HepG2 (cell line): ENCODE measurements around the gene NCOA5. TPM values are rescaled to one million over a fixed set of nuclear protein-coding genes. Genes with fewer than 3 reads are reported as not detected.

ENCODE experiments used
- ELF1 ChIP-seq: sonication (generic); formaldehyde crosslinking; IDR thresholded peaks from 2 replicates; pipeline ENCODE4 v1.4.0; 2020; ENCODE audit warnings: missing genetic modification reagents
- HINFP ChIP-seq: sonication (generic); formaldehyde crosslinking; IDR thresholded peaks from 2 replicates; pipeline ENCODE4 v1.4.0; 2020; ENCODE audit warnings: low read depth, mild to moderate bottlenecking, missing genetic modification reagents
- IKZF1 ChIP-seq: fragments of 450-650 bp; IDR thresholded peaks from 2 replicates; pipeline ENCODE4 v1.7.1; 2016
- MEIS1 ChIP-seq: sonication (generic); formaldehyde crosslinking; IDR thresholded peaks from 2 replicates; pipeline ENCODE4 v1.9.0; 2021; ENCODE audit warnings: mild to moderate bottlenecking, missing genetic modification reagents, moderate library complexity, borderline replicate concordance
- MXI1 ChIP-seq: IDR thresholded peaks from 3 replicates; pipeline ENCODE4 v1.6.1; 2012; ENCODE audit warnings: low read depth, low read length, inconsistent platforms, borderline replicate concordance
- NFE2L2 ChIP-seq: fragments of 150-350 bp; IDR thresholded peaks from 2 replicates; pipeline ENCODE4 v1.6.1; 2014; ENCODE audit warnings: low read length
- PTBP1 ChIP-seq: fragments of 200-400 bp; formaldehyde crosslinking; IDR thresholded peaks from 2 replicates; pipeline ENCODE4 v1.6.1; 2018; ENCODE audit warnings: low read length, low read depth; ENCODE audit not compliant: poor library complexity, severe bottlenecking
- SNAPC2 ChIP-seq: sonication (generic); formaldehyde crosslinking; IDR thresholded peaks from 2 replicates; pipeline ENCODE4 v1.8.1; 2022; ENCODE audit warnings: mild to moderate bottlenecking, missing genetic modification reagents
- ZNF256 ChIP-seq: sonication (generic); formaldehyde crosslinking; conservative IDR thresholded peaks from 2 replicates; pipeline ENCODE4 v1.4.0; 2020; ENCODE audit warnings: missing genetic modification reagents
- ZNF264 ChIP-seq: sonication (generic); formaldehyde crosslinking; IDR thresholded peaks from 2 replicates; pipeline ENCODE4 v1.4.0; 2020; ENCODE audit warnings: missing genetic modification reagents
- ZNF558 ChIP-seq: sonication (generic); formaldehyde crosslinking; IDR thresholded peaks from 2 replicates; pipeline ENCODE4 v1.9.0; 2022; ENCODE audit warnings: mild to moderate bottlenecking, missing genetic modification reagents, borderline replicate concordance
- ZNF616 ChIP-seq: sonication (generic); formaldehyde crosslinking; IDR thresholded peaks from 2 replicates; pipeline ENCODE4 v1.5.0; 2020; ENCODE audit warnings: low read depth, mild to moderate bottlenecking, missing genetic modification reagents
- ZNF629 ChIP-seq: sonication (generic); formaldehyde crosslinking; conservative IDR thresholded peaks from 2 replicates; pipeline ENCODE4 v1.5.0; 2020; ENCODE audit warnings: missing genetic modification reagents
- ZSCAN9 ChIP-seq: IDR thresholded peaks from 2 replicates; pipeline ENCODE4 v1.6.1; 2016; ENCODE audit warnings: borderline replicate concordance
- polyA plus RNA-seq, 8 experiments: library from polyadenylated mRNA; depleted of rRNA in 3 of 8; stranded (reverse) in 7 of 8; unstranded in 1 of 8; fragments of >200 nt; fragmentation: Illumina TruSeq in 4 of 8; extraction: Trizol in 4 of 8; gene quantifications; 2 replicates each; pipeline versions ENCODE4 v1.2.1 to v1.2.3, GENCODE V29; 2011 to 2016; ENCODE audit warnings: low read depth in 4 of 8, missing spikeins in 1 of 8, mixed read lengths in 1 of 8; ENCODE audit not compliant: insufficient read depth in 1 of 8
- total RNA-seq, 5 experiments: library from RNA; depleted of rRNA; stranded (reverse); fragments of >200 nt; fragmentation: Illumina TruSeq; extraction: Trizol; gene quantifications; 2 replicates each; pipeline ENCODE4 v1.2.3, GENCODE V29; 2016; ENCODE audit warnings: low read depth in 1 of 5
- TF ChIP-seq, protein P1 (sequence below): sonication (generic); formaldehyde crosslinking; IDR thresholded peaks from 2 replicates; pipeline ENCODE4 v1.5.1; 2020; ENCODE audit warnings: missing genetic modification reagents, mild to moderate bottlenecking, borderline replicate concordance
- TF ChIP-seq, protein P2 (sequence below): sonication (generic); formaldehyde crosslinking; IDR thresholded peaks from 2 replicates; pipeline ENCODE4 v1.4.0; 2020; ENCODE audit warnings: missing genetic modification reagents
- TF ChIP-seq, protein P3 (sequence below): sonication (generic); formaldehyde crosslinking; IDR thresholded peaks from 2 replicates; pipeline ENCODE4; 2020; ENCODE audit warnings: missing genetic modification reagents, mild to moderate bottlenecking, borderline replicate concordance

NCOA5 gene
- total and polyA plus RNA-seq, 2 of the 13 experiments (the other 11 are each of a cell fraction or from before 2014, with no cell fraction given), result 16.5 to 28.4 TPM

- TF ChIP-seq, protein P1, sequence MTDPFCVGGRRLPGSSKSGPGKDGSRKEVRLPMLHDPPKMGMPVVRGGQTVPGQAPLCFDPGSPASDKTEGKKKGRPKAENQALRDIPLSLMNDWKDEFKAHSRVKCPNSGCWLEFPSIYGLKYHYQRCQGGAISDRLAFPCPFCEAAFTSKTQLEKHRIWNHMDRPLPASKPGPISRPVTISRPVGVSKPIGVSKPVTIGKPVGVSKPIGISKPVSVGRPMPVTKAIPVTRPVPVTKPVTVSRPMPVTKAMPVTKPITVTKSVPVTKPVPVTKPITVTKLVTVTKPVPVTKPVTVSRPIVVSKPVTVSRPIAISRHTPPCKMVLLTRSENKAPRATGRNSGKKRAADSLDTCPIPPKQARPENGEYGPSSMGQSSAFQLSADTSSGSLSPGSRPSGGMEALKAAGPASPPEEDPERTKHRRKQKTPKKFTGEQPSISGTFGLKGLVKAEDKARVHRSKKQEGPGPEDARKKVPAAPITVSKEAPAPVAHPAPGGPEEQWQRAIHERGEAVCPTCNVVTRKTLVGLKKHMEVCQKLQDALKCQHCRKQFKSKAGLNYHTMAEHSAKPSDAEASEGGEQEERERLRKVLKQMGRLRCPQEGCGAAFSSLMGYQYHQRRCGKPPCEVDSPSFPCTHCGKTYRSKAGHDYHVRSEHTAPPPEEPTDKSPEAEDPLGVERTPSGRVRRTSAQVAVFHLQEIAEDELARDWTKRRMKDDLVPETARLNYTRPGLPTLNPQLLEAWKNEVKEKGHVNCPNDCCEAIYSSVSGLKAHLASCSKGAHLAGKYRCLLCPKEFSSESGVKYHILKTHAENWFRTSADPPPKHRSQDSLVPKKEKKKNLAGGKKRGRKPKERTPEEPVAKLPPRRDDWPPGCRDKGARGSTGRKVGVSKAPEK, result no peak
- TF ChIP-seq HINFP (CRISPR knock-in tag) (no peak), MEIS1 (CRISPR knock-in tag) (no peak), SNAPC2 (no peak), NFE2L2 (no peak), ZNF629 (no peak), ZNF558 (CRISPR knock-in tag) (peak; percentile 30; the same call in 1 of the 2 replicates), IKZF1 (no peak), ELF1 (CRISPR knock-in tag) (no peak), ZSCAN9 (CRISPR knock-in tag) (peak; percentile 91), ZNF616 (CRISPR knock-in tag) (no peak), PTBP1 (no peak), ZNF264 (CRISPR knock-in tag) (0 out of 2 replicates have a peak, but pooled peaks have one; percentile 70), ZNF256 (0 out of 2 replicates have a peak, but pooled peaks have one; percentile 33), MXI1 (no peak)
- TF ChIP-seq, protein P2, sequence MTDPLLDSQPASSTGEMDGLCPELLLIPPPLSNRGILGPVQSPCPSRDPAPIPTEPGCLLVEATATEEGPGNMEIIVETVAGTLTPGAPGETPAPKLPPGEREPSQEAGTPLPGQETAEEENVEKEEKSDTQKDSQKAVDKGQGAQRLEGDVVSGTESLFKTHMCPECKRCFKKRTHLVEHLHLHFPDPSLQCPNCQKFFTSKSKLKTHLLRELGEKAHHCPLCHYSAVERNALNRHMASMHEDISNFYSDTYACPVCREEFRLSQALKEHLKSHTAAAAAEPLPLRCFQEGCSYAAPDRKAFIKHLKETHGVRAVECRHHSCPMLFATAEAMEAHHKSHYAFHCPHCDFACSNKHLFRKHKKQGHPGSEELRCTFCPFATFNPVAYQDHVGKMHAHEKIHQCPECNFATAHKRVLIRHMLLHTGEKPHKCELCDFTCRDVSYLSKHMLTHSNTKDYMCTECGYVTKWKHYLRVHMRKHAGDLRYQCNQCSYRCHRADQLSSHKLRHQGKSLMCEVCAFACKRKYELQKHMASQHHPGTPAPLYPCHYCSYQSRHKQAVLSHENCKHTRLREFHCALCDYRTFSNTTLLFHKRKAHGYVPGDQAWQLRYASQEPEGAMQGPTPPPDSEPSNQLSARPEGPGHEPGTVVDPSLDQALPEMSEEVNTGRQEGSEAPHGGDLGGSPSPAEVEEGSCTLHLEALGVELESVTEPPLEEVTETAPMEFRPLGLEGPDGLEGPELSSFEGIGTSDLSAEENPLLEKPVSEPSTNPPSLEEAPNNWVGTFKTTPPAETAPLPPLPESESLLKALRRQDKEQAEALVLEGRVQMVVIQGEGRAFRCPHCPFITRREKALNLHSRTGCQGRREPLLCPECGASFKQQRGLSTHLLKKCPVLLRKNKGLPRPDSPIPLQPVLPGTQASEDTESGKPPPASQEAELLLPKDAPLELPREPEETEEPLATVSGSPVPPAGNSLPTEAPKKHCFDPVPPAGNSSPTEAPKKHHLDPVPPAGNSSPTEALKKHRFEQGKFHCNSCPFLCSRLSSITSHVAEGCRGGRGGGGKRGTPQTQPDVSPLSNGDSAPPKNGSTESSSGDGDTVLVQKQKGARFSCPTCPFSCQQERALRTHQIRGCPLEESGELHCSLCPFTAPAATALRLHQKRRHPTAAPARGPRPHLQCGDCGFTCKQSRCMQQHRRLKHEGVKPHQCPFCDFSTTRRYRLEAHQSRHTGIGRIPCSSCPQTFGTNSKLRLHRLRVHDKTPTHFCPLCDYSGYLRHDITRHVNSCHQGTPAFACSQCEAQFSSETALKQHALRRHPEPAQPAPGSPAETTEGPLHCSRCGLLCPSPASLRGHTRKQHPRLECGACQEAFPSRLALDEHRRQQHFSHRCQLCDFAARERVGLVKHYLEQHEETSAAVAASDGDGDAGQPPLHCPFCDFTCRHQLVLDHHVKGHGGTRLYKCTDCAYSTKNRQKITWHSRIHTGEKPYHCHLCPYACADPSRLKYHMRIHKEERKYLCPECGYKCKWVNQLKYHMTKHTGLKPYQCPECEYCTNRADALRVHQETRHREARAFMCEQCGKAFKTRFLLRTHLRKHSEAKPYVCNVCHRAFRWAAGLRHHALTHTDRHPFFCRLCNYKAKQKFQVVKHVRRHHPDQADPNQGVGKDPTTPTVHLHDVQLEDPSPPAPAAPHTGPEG, result no peak
- TF ChIP-seq, protein P3, sequence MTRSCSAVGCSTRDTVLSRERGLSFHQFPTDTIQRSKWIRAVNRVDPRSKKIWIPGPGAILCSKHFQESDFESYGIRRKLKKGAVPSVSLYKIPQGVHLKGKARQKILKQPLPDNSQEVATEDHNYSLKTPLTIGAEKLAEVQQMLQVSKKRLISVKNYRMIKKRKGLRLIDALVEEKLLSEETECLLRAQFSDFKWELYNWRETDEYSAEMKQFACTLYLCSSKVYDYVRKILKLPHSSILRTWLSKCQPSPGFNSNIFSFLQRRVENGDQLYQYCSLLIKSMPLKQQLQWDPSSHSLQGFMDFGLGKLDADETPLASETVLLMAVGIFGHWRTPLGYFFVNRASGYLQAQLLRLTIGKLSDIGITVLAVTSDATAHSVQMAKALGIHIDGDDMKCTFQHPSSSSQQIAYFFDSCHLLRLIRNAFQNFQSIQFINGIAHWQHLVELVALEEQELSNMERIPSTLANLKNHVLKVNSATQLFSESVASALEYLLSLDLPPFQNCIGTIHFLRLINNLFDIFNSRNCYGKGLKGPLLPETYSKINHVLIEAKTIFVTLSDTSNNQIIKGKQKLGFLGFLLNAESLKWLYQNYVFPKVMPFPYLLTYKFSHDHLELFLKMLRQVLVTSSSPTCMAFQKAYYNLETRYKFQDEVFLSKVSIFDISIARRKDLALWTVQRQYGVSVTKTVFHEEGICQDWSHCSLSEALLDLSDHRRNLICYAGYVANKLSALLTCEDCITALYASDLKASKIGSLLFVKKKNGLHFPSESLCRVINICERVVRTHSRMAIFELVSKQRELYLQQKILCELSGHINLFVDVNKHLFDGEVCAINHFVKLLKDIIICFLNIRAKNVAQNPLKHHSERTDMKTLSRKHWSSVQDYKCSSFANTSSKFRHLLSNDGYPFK (CRISPR knock-in tag), result no peak
These were observed 62.4 kb downstream of the NCOA5 start (continued) for GRCh38 chr20:46027245-46027853.
